ENCODE results near the gene PTPRD. TPM values are rescaled to one million over a fixed set of nuclear protein-coding genes. Genes with fewer than 3 reads are reported as not detected.

PTPRD gene
- total and polyA plus RNA-seq, 2 donors from 2014 or later, result 6.4 to 78.9 TPM

GRCh38 chr9:10562581-10563343, 50.0 kb downstream of the PTPRD start:
- no peak overlapping the region for H3K27ac ChIP-seq (ENCODE audit: low read depth in 2 of 2, low read length in 2 of 2)
- intact Hi-C loops (cut with DNase I), result no loop called here
- H3K4me3 ChIP-seq (ENCODE audit: low read length in 3 of 3), result no peak overlapping the region
- H3K9ac ChIP-seq (ENCODE audit: low read length in 3 of 3), result no peak overlapping the region
- H3K9me3 ChIP-seq (ENCODE audit: control insufficient read depth in 2 of 3, insufficient read depth in 1 of 3, low read length in 3 of 3), result no peaks in the 10 kb centered on the region
- no peaks in the 10 kb centered on the region for H3K36me3 ChIP-seq (ENCODE audit: control insufficient read depth in 2 of 3, insufficient read depth in 3 of 3, low read length in 3 of 3)
- no peak for DNase-seq
- FAIRE-seq, result no peak
- H3K4me1 ChIP-seq (ENCODE audit: control insufficient read depth in 2 of 3, insufficient read depth in 2 of 3, low read depth in 1 of 3, low read length in 3 of 3), result no peaks in the 10 kb centered on the region
- no peak for TF ChIP-seq CTCF (IDR thresholded peaks at IDR 0.05; ENCODE audit: borderline replicate concordance, extremely low read depth, insufficient read depth)
- H3K27me3 ChIP-seq (ENCODE audit: control insufficient read depth, insufficient read depth, low read length), result no peaks in the 10 kb centered on the region

- no peaks in the 10 kb centered on the region for H3K9me3 ChIP-seq (ENCODE audit: control insufficient read depth in 2 of 3, insufficient read depth in 1 of 3, low read length in 3 of 3)
- H3K27ac ChIP-seq (ENCODE audit: low read depth in 2 of 2, low read length in 2 of 2), result no peak overlapping the region
- no peak for TF ChIP-seq CTCF (IDR thresholded peaks at IDR 0.05; ENCODE audit: borderline replicate concordance, extremely low read depth, insufficient read depth)
- no peaks in the 10 kb centered on the region for H3K36me3 ChIP-seq (ENCODE audit: control insufficient read depth in 2 of 3, insufficient read depth in 3 of 3, low read length in 3 of 3)
- DNase-seq, result no peak
- no peaks in the 10 kb centered on the region for H3K4me1 ChIP-seq (ENCODE audit: control insufficient read depth in 2 of 3, insufficient read depth in 2 of 3, low read depth in 1 of 3, low read length in 3 of 3)
- H3K9ac ChIP-seq (ENCODE audit: low read length in 3 of 3), result no peak overlapping the region
- no peak overlapping the region for H3K4me3 ChIP-seq (ENCODE audit: low read length in 3 of 3)
- intact Hi-C loops (cut with DNase I), result no loop called here
- no peak for FAIRE-seq
- no peaks in the 10 kb centered on the region for H3K27me3 ChIP-seq (ENCODE audit: control insufficient read depth, insufficient read depth, low read length)
These were observed 64.5 kb downstream of the PTPRD start for GRCh38 chr9:10548348-10548747.

- DNase-seq, result no peak
- H3K27ac ChIP-seq (ENCODE audit: low read depth in 2 of 2, low read length in 2 of 2), result no peak overlapping the region
- no peak for FAIRE-seq
- no peaks in the 10 kb centered on the region for H3K9me3 ChIP-seq (ENCODE audit: control insufficient read depth in 2 of 3, insufficient read depth in 1 of 3, low read length in 3 of 3)
- no peak overlapping the region for H3K4me3 ChIP-seq (ENCODE audit: low read length in 3 of 3)
- H3K4me1 ChIP-seq (ENCODE audit: control insufficient read depth in 2 of 3, insufficient read depth in 2 of 3, low read depth in 1 of 3, low read length in 3 of 3), result no peaks in the 10 kb centered on the region
- H3K36me3 ChIP-seq (ENCODE audit: control insufficient read depth in 2 of 3, insufficient read depth in 3 of 3, low read length in 3 of 3), result no peaks in the 10 kb centered on the region
- H3K27me3 ChIP-seq (ENCODE audit: control insufficient read depth, insufficient read depth, low read length), result no peaks in the 10 kb centered on the region
- intact Hi-C loops (cut with DNase I), result no loop called here
- TF ChIP-seq CTCF (IDR thresholded peaks at IDR 0.05; ENCODE audit: borderline replicate concordance, extremely low read depth, insufficient read depth), result no peak
- H3K9ac ChIP-seq (ENCODE audit: low read length in 3 of 3), result no peak overlapping the region
These were observed 74.7 kb downstream of the PTPRD start for GRCh38 chr9:10538073-10538472.

Measured in kidney (tissue), 14 donors.